ENCODE results near the gene HES4.
A peak's percentile ranks its signal among the peaks of the same experiment; 100 is the strongest.
"Not testable (repeated sequence)": the region's sequence is repeated elsewhere in the genome, so short reads cannot be mapped to it uniquely, and the experiment has no call there.

HES4 gene

DNA sequence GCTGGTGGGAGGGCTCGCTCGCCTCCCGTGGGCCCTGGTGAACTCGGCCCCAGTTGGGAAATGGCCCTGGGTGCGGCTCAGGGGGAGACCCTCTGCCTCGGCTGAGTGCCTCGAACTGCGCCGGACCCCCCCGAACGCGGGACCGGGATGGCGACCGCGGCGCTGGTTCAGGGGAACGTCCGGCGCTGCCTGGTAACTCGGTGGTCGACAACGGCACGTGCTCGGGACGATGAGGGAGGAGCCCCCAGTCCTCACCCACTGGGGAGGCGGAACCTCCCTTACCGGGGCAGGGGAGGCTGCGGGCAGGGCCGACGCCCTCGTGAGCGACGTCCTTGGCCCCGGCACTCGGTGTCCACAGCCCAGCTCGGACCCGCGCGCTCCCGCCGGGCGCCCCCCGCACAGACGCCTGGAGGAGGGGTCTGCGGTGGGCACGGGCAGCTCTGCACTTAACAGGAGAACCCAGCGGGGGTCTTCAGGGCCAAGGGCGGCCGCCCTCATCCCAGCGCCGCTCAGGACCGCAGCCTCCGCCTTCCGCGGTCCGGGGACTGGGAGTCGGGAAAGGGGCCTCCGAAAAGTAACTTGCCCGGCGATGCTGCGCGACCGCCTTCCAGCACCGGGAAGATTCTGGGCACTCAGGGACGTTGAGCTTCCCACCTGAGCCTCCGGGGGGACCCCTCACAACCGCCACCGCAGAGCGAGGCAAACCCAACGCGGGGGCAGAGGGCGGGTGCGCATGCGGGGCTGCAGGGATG lies 1.7 kb downstream of the HES4 start:
- DNase-seq: no peak

DNA sequence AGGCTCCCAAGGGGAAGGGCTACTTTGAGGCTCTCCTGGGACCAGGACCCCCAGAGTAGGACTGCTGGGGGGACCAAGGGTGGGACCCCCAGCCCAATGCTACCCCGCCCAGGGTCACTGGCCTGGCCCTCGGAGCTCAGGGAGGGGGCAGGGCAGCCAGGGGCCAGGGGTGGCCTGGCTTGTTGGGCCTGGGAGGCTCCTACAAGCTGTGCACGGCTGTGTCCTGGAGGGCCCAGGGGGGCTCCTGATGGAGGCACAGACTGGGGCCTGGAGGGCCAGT lies 2.2 kb downstream of the HES4 start:
- DNase-seq: no peak

DNA sequence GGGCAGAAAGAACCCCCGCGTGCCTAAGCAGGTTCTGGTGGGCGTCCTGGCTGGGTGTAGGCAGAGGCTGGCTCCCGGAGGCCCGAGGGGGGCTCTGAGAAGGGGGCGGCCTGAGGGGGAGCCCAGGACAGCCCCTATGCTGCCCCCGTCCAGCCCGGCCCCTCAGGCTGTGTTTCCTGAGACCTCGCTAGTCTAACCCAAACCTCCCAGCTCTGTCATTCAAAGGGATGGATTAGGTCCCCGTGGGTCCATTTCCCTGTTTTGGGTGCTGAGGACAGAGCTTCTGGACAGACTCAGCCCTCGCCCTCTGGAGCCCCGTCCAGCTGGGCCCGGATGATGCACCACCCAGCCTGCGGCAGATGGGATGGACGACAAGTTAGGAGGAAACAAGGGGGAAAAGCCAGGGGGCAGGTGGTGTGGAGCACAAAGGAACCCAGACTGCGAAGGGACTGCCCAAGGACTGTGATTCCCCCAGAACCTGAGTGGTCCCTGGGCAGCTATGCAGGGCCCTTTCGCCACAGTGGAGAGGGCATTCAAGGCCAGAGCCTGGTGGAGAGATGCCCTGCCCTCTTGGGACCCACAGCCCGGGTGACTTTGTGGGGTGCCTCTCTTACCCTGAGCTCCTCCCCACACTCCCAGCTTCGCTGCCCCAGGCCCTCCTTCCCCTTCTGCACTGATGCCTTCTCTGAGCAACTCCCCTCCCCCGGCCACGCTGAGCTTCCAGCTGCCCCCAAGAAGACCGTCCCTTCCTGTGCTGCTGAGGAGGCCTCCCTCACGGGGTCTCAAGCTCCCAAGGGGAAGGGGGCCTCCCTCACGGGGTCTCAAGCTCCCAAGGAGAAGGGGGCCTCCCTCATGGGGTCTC lies 2.8 kb downstream of the HES4 start:
- no peak for DNase-seq

DNA sequence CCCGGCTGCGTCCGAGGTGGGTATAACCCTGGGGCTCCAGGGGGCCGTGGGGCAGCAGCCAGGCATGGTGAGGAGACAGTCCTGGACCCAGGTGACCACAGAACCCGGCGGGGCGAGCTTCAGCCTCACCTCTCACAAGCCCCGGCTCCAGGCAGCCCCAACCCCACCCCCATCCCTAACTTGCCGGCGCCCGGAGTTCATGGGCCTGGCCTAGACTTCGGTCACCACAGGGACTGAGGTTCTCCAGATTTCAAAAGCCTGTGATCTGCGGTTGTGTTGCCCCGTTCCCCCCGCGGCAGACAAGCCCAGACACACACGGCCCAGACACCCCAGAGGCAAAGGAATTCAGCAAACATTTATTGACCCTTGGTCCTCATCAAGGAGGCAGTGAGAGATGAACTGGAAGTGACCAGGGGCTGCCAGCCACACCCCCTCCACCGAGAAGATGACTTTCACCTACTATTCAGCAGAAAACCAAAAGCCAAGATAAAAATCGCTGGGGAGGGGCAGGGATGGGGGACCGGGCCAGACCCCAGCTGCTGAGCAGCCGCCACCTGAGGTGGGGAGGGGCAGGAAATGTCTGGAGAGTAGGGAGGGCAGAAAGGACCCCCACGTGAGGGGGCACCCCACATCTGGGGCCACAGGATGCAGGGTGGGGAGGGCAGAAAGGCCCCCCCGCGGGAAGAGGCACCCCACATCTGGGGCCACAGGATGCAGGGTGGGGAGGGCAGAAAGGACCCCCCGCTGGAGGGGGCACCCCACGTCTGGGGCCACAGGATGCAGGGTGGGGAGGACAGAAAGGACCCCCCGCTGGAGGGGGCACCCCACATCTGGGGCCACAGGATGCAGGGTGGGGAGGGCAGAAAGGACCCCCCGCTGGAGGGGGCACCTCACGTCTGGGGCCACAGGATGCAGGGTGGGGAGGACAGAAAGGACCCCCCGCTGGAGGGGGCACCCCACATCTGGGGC lies 3.9 kb downstream of the HES4 start:
- DNase-seq: no peak

DNA sequence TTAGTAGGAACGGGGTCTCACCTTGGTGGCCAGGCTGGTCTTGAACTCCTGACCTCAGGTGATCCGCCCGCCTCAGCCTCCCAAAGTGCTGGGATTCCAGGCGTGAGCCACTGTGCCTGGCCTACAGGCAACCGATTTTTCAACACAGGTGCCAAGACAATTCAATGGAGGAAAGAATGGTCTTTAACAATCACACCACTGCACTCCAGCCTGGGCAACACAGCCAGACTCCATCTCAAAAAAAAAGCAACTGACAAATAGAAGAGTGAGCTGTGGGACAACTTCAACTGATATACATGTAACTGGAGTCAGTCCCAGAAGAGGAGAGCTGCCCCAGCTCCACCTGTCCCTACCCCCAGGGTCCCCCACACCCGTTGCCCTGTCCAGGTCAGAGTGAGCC lies 5.4 kb downstream of the HES4 start:
- DNase-seq: not testable (repeated sequence)

DNA sequence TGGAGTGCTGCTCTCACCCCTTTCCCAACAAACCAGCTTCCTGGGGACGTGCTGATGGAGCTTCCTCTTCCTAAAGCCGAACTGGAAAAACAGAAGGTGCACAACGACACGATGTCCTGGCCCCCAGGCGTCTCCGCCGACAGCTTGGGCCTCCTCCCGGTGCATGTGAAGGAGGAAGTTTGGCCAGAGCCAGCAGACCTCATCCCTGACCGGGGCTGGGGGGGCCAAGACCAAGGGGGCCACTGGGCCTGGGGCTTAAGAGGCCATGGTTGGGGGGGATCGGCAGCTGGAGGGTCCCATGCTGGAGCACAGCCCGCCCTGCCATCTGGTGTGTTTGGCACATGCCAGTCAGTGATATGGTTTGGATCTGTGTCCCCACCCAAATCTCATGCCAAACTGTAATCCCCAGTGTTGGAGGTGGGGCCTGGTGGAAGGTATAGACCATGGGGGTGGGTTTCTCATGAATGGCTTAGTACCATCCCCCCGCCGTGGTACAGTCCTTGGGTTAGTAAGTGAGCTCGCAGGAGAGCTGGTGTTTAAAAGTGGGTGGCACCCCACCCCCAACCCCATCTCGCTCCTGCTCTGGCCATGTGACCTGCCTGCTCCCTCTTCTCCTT lies 6.4 kb downstream of the HES4 start:
- no peak for DNase-seq

DNA sequence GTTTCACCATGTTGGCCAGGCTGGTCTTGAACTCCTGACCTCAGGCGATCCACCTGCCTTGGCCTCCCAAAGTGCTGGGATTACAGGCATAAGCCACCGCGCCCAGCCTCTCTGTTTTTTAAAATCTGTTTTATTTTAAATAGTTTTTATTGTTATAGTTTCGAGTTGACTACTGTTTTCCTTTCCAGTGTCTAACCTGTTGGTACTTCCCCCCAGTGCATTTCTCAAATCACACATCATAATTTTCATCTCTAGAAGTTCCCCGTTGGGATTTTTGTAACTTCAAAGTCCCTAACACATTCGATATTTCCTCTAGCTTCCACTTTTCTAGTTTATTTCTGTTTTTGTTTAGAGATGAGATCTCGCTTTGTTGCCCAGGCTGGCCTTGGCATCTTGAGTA lies 7.5 kb downstream of the HES4 start:
- DNase-seq: no peak

DNA sequence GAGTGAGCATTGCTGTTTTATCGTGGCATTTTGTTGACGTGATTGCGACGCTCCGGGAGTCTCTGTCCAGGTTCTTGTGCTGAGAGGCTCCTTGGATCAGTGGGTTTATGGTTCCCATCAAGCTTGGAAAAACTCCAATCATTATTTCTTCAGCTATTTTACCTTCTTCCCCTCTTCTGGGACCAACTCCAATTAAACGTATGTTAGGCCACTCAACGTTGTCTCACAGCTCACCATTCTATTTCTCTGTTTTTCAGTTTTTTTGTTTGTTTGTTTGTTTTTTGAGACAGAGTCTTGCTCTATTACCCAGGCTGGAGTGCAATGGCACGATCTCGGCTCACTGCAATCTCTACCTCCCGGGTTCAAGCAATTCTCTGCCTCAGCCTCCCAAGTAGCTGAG lies 8.0 kb downstream of the HES4 start:
- no peak for DNase-seq

DNA sequence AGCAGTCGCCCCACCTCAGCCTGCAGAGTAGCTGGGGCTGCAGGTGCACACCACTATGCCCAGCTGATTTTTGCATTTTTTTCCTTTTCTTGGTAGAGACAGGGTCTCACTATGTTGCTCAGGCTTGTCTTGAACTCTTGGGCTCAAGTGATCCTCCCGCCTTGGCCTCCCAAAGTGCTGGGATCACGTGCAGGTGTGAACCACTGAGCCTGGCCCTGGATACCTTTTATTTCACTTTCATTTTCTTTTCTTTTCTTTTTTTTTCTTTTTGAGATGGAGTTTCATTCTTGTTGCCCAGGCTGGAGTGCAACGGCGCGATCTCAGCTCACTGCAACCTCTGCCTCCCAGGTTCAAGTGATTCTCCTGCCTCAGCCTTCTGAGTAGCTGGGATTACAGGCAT lies 8.6 kb downstream of the HES4 start:
- DNase-seq: not testable (repeated sequence)

DNA sequence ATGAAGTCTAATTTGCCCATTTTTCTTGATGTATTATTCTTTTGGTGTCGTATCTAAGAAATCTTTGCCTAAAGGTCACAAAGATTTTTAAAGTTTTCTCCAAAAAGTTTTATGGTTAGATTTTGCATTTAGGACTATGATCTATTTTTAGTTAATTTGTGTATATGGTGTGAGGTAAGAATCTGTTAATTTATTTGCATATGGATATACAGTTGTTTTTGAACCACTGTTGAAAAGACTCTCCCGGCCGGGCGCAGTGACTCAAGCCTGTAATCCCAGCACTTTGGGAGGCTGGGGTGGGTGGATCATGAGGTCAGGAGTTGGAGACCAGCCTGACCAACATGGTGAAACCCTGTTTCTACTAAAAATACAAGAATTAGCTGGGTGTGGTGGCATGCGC lies 11.8 kb downstream of the HES4 start:
- not testable (repeated sequence) for DNase-seq

DNA sequence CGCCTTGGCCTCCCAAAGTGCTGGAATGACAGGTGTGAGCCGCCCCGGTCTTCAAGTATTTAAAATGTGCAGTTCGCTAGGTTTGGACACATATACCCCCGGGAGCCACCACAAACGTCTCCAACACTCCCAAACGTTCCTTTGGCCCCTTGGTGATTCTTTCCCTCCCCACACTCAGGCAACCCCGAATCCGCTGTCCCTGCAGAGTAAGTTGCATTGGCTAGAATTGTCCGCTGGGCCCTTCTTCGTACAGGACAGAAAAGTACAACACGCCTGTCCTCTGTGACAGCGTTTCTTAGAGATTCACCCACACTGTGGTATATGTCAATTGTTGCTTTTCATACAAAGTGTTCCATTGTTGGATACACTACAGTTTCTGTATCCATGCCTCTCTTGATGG lies 14.8 kb downstream of the HES4 start:
- no peak for DNase-seq

DNA sequence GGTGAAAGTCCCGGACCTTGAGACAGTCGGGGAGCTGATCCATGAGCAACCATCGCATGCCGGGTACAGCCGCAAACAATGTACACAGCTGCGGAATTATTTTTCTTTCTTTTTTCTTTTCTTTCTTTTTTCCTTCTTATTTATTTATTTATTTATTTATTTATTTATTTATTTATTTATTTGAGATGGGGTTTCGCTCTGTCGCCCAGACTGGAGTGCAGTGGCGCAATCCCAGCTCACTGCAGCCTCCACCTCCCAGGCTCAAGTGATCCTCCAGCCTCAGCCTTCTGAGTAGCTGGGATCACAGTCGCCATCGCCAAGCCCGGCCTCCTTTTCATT lies 15.5 kb downstream of the HES4 start:
- no peak for DNase-seq

DNA sequence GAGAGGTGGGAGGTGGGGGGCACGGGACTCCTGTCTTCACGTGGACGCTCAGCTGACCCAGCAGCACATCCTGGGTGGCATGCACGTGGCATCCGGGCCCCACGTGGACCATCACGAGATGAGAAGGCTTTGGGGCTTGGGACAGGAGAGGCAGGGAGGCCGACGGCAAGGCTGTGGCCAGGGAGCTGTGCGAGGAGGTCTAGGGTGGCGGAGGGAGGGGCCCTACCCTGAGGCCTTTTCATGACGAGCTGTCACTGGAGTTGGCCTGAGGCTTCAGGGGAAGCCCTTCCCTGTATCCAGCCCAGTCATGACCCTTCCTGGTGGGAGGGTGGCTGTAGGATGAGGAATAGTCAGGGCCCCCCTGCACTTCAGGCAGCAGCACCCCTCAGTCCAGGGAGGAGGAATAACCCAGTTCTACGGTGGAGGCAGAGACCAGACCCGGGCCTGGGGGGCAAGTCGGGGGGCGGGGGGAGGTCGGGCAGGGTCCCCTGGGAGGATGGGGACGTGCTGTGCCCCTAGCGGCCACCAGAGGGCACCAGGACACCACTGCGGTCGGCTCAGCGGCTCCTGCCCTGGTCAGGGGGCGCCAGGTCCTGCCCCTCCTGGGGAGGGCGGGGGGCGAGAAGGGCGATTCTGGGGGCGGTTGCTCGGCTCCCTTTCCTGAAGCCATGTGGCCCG lies 16.0 kb downstream of the HES4 start:
- DNase-seq: peak in 5 of 6 experiments; percentile 28 to 69 (median 42)

DNA sequence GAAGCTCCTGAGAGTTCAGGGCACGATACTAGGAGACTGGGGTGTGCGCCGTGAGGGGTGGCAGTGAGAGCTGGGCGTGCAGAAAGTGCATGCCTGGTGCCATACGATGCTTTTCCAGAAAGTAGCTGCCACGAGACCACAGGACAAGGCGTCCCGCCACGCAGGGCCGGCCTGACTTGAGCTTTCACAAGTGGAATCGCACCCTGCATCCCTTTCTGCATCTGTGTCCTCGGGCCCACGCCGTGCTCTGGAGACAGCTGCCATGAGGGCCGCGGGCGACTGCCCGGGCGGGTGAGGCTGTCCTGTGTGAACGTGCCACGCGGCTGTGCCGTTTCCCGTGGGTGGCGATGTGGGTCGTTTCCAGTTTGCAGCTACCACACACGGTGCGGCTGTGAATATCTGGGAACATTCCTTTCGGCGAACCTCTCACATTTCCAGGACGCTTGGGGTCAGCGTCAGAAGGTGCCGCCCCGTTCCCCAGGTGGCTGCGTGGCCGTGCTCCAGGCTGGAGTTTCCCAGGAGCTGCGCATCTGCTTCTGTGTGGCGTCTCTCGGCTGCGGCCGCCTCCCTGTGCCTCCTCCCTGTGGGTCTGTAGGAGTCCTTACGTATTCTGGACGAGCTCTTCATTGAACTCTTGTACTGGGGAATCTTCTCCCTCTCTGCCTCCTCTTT lies 17.0 kb downstream of the HES4 start:
- DNase-seq: no peak

DNA sequence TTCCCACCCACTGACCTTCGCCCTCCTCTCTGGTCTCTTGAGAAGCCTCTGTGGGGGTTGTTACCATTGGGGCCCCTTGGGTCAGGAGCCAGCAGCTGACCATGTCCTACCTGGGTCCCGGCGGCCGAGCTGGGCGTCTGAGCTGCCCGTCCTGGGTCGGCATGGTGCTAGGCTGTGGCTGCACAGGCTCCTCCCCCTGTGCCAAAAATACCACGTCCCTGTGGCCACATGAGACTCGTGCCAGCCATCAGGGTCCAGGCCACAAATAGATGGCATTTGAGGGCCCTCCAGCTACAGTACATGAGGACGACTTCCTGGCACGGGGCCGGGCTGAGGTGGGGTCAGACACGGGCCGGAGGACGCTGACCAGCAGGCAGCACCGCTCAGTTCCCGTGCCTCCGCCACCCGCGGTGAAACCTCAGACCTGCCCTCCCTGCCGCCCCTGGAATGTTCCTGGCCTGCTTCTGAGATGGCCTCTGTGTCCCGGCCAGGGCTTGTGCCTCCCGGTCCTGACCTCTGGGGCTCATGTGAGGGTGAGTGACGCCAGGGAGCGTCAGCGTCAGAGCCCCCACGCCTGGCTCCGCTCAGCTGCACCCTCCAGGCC lies 17.8 kb downstream of the HES4 start, which contains the start of gene PERM1:
PERM1 (minus strand) TSS at position 139 of the 604 bp plus-strand sequence. CDS start 1,064 bp downstream, outside the sequence.
- DNase-seq: no peak

DNA sequence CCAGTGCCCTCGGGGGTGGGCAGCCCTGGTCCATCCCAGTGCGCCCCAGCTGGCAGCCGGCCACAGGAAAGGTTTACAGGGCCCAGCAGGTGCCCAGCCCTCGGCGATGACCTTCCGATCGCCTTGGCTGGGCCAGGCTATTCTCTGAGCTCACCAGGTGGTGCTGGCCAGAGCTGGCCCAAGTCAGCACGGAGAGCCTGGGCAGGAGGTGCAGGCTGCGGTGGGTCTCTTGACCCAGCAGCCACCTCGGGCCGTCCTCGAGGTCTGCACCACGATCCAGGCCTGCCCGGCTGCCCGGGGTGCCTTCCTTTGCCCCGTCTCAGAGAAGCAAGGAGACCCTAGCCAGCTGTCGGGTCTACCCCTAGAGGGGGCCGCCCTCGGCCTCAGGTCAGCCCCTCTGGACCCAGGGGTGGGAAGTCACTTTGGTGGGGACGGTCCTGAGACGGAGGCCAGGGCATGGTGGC lies 18.4 kb downstream of the HES4 start:
- DNase-seq: no peak

DNA sequence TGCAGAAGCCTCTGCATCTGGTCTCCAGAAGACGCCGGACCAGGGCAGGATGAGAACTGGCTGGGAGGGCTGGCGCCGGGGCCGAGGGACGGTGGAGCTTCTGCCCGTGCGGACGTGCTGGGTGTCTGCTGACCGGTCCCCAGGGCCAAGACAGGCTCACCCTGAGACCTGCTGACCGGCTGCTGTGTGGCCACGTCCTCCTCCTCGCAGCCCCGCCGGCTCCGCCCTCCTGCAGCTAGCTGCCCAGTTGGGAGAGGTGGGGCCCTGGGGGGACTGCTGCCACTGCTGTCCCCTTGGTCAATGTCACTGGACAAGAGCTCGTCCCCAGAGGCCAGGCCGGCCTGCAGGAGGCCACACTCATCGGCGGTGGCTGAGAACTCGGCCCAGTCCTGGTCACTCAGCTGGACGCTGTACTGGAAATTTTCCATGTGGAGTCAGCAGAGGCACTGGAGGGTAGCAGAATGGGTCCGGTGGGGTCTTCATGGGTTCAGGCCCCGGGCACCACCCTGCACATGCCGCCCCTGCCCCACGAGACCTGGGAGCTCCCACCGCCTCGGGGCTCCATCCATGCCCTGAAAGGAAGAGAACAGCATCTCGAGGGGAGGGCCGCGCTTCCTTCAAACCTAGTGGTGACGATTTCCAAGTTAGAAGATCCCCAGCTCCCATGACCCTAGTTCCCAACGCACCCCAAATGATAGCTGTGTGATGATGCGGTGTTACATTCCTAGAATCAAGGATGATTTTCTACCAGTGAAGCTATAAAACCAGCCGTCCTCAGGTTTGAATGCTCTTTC lies 19.1 kb downstream of the HES4 start:
- no peak for DNase-seq

DNA sequence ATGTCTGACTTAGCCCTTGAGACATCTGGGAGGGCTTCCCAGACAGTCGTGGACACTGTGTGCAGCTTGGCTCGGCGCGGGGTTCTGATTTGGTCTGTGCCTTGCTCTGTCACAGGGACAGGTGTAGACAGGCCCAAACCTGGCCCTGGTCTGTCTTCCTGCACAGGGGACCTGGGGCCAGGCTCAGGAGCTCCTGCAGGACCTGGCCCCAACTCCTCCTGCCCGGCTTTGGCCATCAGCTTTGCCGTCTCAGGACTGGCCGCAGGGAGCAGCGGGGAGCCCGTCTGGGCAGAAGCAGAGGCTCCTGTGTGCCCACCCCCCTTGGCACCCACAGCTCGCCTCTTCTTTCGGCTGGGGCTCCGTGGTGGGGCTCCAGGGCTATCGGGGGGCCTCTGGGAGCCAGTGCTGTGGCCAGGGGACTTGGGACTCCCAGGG lies 19.7 kb downstream of the HES4 start:
- DNase-seq: no peak

DNA sequence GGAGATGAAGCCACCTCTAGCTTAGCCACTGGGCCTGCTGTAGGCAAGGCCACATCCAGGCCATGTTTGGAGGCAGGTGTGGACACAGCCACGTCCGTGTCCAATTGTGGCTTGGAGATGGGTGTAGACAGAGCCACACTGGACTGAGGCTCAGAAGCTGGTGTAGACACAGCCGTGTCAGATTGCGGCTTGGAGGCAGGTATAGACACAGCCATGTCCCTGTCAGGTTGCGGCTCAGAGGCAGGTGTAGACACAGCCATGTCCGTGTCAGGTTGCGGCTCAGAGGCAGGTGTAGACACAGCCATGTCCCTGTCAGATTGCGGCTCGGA lies 20.2 kb downstream of the HES4 start:
- no peak for DNase-seq

Data from stimulated activated naive CD4-positive, alpha-beta T cell (primary cell).